Heart left ventricle (tissue), 13 donors: Measurements from ENCODE around the gene CPT2.

Source experiments
- CTCF ChIP-seq, 12 donors: fragments of 200-600 bp; sonication (generic) in 4 of 12; IDR thresholded peaks; one replicate each; pipeline versions ENCODE4 v1.5.0 to v1.8.0; 2018 to 2022; ENCODE audit warnings: antibody characterized with exemption in 12 of 12, mild to moderate bottlenecking in 5 of 12
- POLR2A ChIP-seq, 2 donors: fragments of 450-650 bp; IDR thresholded peaks; one replicate each; pipeline ENCODE4 v1.6.1; 2017; ENCODE audit warnings: antibody characterized with exemption in 2 of 2, mild to moderate bottlenecking in 2 of 2, moderate library complexity in 2 of 2
- donor health status: ischemic (EF 13 %, LVEDD 7.1; RV severe dilation, severe dysfunction).
- donor health status: DM: no; HTN: yes; CAD: no.
- donor health status: DM: no; HTN: no; CAD: no.
- donor health status: ischemic (EF 25% LVEDD 6.9; RV normal size, moderate dysfunction).
- donor health status: ischemic (EF 25% LVEDD 5.7; RV mildly dilated, moderate dysfunction).
- donor health status: ischemic (EF 35%, LVEDD 5.7; RV mildly dilated, moderate dysfunction).
- donor health status: nonischemic (EF 11% LVEDD 7.7; RV severe dilation, severe dysfunction).
- donor health status: DM: yes; HTN: yes; CAD: no.
- donor health status: PGD.
- donor health status: ischemic (EF 29% LVEDD 5.4; RV normal size, mild dysfunction).
- donor health status: nonischemic (EF 23%, LVEDD 6.1; RV moderate dilation, normal function).

GRCh38 chr1:53241828-53242227 is 45.2 kb downstream of the CPT2 start:
- TF ChIP-seq CTCF (IDR thresholded peaks at IDR 0.05) (no peak), POLR2A (IDR thresholded peaks at IDR 0.05) (no peak)
